ENCODE results near the gene RAPH1. TPM values are rescaled to one million over a fixed set of nuclear protein-coding genes. Genes with fewer than 3 reads are reported as not detected.

RAPH1 gene
- total and polyA plus RNA-seq, 2 donors, result 2.4 to 4.4 TPM

- H3K27ac ChIP-seq (ENCODE audit: low read depth in 1 of 2, low read length in 1 of 2), result peak overlapping the region; percentile 13 to 33
Measured at GRCh38 chr2:203484266-203485112, 50.6 kb downstream of the RAPH1 start.

DNA sequence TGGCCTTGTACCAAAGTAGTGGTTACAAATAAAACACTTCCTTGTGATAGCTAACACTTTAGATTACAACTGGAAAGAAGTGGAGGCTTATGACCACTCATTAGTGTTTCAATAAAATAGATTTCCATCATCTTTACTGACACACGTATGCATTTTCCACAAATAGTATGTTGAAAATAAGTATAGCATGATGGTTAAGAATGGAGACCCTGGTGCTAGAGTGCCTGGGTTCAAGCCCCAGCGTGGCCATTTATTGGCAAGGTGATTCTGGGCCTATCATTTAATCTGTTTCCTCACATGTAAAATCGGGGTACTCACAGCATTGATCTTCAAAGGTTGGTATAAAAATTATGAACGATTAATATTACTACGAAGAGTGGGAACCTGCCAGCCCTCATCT is 54.5 kb downstream of the RAPH1 start:
- H3K36me3 ChIP-seq (ENCODE audit: control insufficient read depth in 2 of 2, insufficient read depth in 2 of 2, low read length in 1 of 2), result no peaks in the 10 kb centered on the region
- H3K27me3 ChIP-seq (ENCODE audit: control insufficient read depth in 2 of 2, insufficient read depth in 1 of 2, low read length in 1 of 2), result no peaks in the 10 kb centered on the region
- no peaks in the 10 kb centered on the region for H3K9me3 ChIP-seq (ENCODE audit: control insufficient read depth in 2 of 2, insufficient read depth in 1 of 2, low read length in 1 of 2)
- 98% methylated on average over 5 of the region's 5 CpGs for WGBS
- H3K27ac ChIP-seq (ENCODE audit: low read depth in 1 of 2, low read length in 1 of 2), result no peak overlapping the region
- peaks cover 5 to 12% of the 10 kb centered on the region in 2 donors for H3K4me1 ChIP-seq (ENCODE audit: control insufficient read depth in 2 of 2, insufficient read depth in 2 of 2, low read length in 2 of 2)
- DNase-seq (ENCODE audit: low read depth in 6 of 9, low spot score in 9 of 9), result no peak
- H3K4me3 ChIP-seq (ENCODE audit: low read length in 2 of 2), result no peak overlapping the region

More at GRCh38 chr2:203484266-203485112, 50.6 kb downstream of the RAPH1 start:
- peaks cover 5 to 12% of the 10 kb centered on the region in 2 donors for H3K4me1 ChIP-seq (ENCODE audit: control insufficient read depth in 2 of 2, insufficient read depth in 2 of 2, low read length in 2 of 2)
- no peaks in the 10 kb centered on the region for H3K27me3 ChIP-seq (ENCODE audit: control insufficient read depth in 2 of 2, insufficient read depth in 1 of 2, low read length in 1 of 2)
- peak; percentile 33 to 79 (median 46) for DNase-seq (ENCODE audit: low read depth in 6 of 9, low spot score in 9 of 9)
- no peaks in the 10 kb centered on the region for H3K9me3 ChIP-seq (ENCODE audit: control insufficient read depth in 2 of 2, insufficient read depth in 1 of 2, low read length in 1 of 2)
- WGBS, result 64% methylated on average over 8 of the region's 8 CpGs
- H3K36me3 ChIP-seq (ENCODE audit: control insufficient read depth in 2 of 2, insufficient read depth in 2 of 2, low read length in 1 of 2), result no peaks in the 10 kb centered on the region
- H3K4me3 ChIP-seq (ENCODE audit: low read length in 2 of 2), result no peak overlapping the region

GRCh38 chr2:203476881-203477280 is 58.2 kb downstream of the RAPH1 start:
- 95% methylated on average over 2 of the region's 2 CpGs for whole genome bisulfite sequencing
- Histone ChIP-seq H3K27me3 (ENCODE audit: control insufficient read depth in 2 of 2, insufficient read depth in 1 of 2, low read length in 1 of 2) (no peaks in the 10 kb centered on the region), H3K27ac (ENCODE audit: low read depth in 1 of 2, low read length in 1 of 2) (no peak overlapping the region), H3K4me3 (ENCODE audit: low read length in 2 of 2) (no peak overlapping the region), H3K36me3 (ENCODE audit: control insufficient read depth in 2 of 2, insufficient read depth in 2 of 2, low read length in 1 of 2) (no peaks in the 10 kb centered on the region), H3K9me3 (ENCODE audit: control insufficient read depth in 2 of 2, insufficient read depth in 1 of 2, low read length in 1 of 2) (no peaks in the 10 kb centered on the region), H3K4me1 (ENCODE audit: control insufficient read depth in 2 of 2, insufficient read depth in 2 of 2, low read length in 2 of 2) (no peaks in the 10 kb centered on the region)
- no peak for DNase-seq (ENCODE audit: low read depth in 6 of 9, low spot score in 9 of 9)

- Histone ChIP-seq H3K27me3 (ENCODE audit: control insufficient read depth in 2 of 2, insufficient read depth in 1 of 2, low read length in 1 of 2) (no peaks in the 10 kb centered on the region), H3K4me3 (ENCODE audit: low read length in 2 of 2) (no peak overlapping the region), H3K36me3 (ENCODE audit: control insufficient read depth in 2 of 2, insufficient read depth in 2 of 2, low read length in 1 of 2) (no peaks in the 10 kb centered on the region), H3K27ac (ENCODE audit: low read depth in 1 of 2, low read length in 1 of 2) (no peak overlapping the region), H3K4me1 (ENCODE audit: control insufficient read depth in 2 of 2, insufficient read depth in 2 of 2, low read length in 2 of 2) (no peaks in the 10 kb centered on the region), H3K9me3 (ENCODE audit: control insufficient read depth in 2 of 2, insufficient read depth in 1 of 2, low read length in 1 of 2) (no peaks in the 10 kb centered on the region)
- DNase-seq (ENCODE audit: low read depth in 6 of 9, low spot score in 9 of 9), result no peak
- 98% methylated on average over 5 of the region's 5 CpGs for WGBS
Measured at GRCh38 chr2:203471323-203471722, 63.8 kb downstream of the RAPH1 start.

- Histone ChIP-seq H3K27ac (ENCODE audit: low read depth in 1 of 2, low read length in 1 of 2) (no peak overlapping the region), H3K4me3 (ENCODE audit: low read length in 2 of 2) (no peak overlapping the region), H3K36me3 (ENCODE audit: control insufficient read depth in 2 of 2, insufficient read depth in 2 of 2, low read length in 1 of 2) (no peaks in the 10 kb centered on the region), H3K9me3 (ENCODE audit: control insufficient read depth in 2 of 2, insufficient read depth in 1 of 2, low read length in 1 of 2) (no peaks in the 10 kb centered on the region), H3K27me3 (ENCODE audit: control insufficient read depth in 2 of 2, insufficient read depth in 1 of 2, low read length in 1 of 2) (no peaks in the 10 kb centered on the region), H3K4me1 (ENCODE audit: control insufficient read depth in 2 of 2, insufficient read depth in 2 of 2, low read length in 2 of 2) (no peaks in the 10 kb centered on the region)
- DNase-seq (ENCODE audit: low read depth in 6 of 9, low spot score in 9 of 9), result no peak
- 98% methylated on average over 4 of the region's 4 CpGs for WGBS
Measured at GRCh38 chr2:203470371-203470770, 64.7 kb downstream of the RAPH1 start.

GRCh38 chr2:203469546-203469945 is 65.6 kb downstream of the RAPH1 start:
- Histone ChIP-seq H3K36me3 (ENCODE audit: control insufficient read depth in 2 of 2, insufficient read depth in 2 of 2, low read length in 1 of 2) (no peaks in the 10 kb centered on the region), H3K27me3 (ENCODE audit: control insufficient read depth in 2 of 2, insufficient read depth in 1 of 2, low read length in 1 of 2) (no peaks in the 10 kb centered on the region), H3K4me1 (ENCODE audit: control insufficient read depth in 2 of 2, insufficient read depth in 2 of 2, low read length in 2 of 2) (no peaks in the 10 kb centered on the region), H3K9me3 (ENCODE audit: control insufficient read depth in 2 of 2, insufficient read depth in 1 of 2, low read length in 1 of 2) (no peaks in the 10 kb centered on the region), H3K27ac (ENCODE audit: low read depth in 1 of 2, low read length in 1 of 2) (no peak overlapping the region), H3K4me3 (ENCODE audit: low read length in 2 of 2) (no peak overlapping the region)
- 89% methylated on average over 1 of the region's 1 CpG for WGBS
- no peak for DNase-seq (ENCODE audit: low read depth in 6 of 9, low spot score in 9 of 9)

DNA sequence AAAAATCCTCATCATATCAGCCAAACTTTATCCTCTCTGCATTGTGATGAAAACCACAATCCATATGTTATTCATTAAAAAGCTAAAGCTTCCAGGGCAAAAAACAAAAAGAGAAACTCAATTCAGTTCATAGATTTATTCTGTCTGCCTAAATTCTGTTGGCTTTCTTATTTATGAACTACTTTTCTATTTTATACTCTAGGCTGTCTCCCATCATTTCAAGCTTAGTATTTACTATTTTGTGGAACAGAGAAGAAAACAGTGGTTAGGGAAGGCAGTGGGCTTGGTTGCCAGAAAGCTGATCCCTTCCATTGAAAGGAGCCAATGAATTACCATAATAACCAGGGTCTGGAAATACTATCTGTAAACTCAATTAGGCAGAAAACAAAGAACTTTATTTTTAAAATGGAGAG is 71.8 kb downstream of the RAPH1 start:
- no peak overlapping the region for H3K4me3 ChIP-seq (ENCODE audit: low read length in 2 of 2)
- H3K27me3 ChIP-seq (ENCODE audit: control insufficient read depth in 2 of 2, insufficient read depth in 1 of 2, low read length in 1 of 2), result no peaks in the 10 kb centered on the region
- no peak overlapping the region for H3K27ac ChIP-seq (ENCODE audit: low read depth in 1 of 2, low read length in 1 of 2)
- peaks cover 0 to 3% of the 10 kb centered on the region in 2 donors for H3K36me3 ChIP-seq (ENCODE audit: control insufficient read depth in 2 of 2, insufficient read depth in 2 of 2, low read length in 1 of 2)
- H3K4me1 ChIP-seq (ENCODE audit: control insufficient read depth in 2 of 2, insufficient read depth in 2 of 2, low read length in 2 of 2), result no peaks in the 10 kb centered on the region
- DNase-seq (ENCODE audit: low read depth in 6 of 9, low spot score in 9 of 9), result no peak
- no peaks in the 10 kb centered on the region for H3K9me3 ChIP-seq (ENCODE audit: control insufficient read depth in 2 of 2, insufficient read depth in 1 of 2, low read length in 1 of 2)

DNA sequence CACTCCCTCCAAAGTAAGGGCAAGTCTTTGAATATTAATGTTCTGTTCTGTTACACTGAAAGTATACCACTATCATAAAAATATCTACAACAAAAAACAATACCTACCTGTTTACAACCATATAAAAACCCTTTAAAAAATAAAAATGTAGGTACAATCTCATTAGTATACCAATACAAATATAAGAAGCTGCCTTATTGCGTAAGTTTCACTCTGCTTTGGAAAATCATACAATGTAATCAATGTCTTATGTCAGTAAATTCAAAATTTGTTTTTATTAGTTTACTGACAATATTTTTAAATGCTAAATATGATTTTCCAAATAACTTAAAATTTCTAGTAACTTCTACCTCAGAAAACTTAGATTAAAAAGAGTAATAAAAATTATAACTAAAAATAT is 72.8 kb downstream of the RAPH1 start:
- no peaks in the 10 kb centered on the region for H3K9me3 ChIP-seq (ENCODE audit: control insufficient read depth in 2 of 2, insufficient read depth in 1 of 2, low read length in 1 of 2)
- no peak overlapping the region for H3K27ac ChIP-seq (ENCODE audit: low read depth in 1 of 2, low read length in 1 of 2)

DNA sequence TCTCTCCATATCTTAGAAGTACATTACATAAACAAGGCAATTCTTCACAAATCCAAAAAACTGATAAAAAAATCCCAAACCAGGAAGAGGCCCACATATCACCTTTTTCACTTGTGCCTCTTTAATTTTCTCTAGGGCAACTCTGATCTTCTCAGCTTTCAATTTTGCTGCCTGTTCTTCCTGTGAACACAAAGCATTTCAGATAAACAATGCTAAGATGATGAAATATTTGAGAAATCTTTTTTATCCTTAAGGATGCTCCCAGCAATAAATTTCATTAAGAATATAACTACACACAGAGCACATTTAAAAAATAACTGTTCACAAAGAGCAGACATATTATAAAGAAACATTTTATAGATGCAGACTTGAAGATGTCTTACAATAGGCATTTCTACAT is 73.4 kb downstream of the RAPH1 start:
- no peak overlapping the region for H3K27ac ChIP-seq (ENCODE audit: low read depth in 1 of 2, low read length in 1 of 2)
- peaks cover 0 to 3% of the 10 kb centered on the region in 2 donors for H3K36me3 ChIP-seq (ENCODE audit: control insufficient read depth in 2 of 2, insufficient read depth in 2 of 2, low read length in 1 of 2)
- DNase-seq (ENCODE audit: low read depth in 6 of 9, low spot score in 9 of 9), result no peak
- H3K4me3 ChIP-seq (ENCODE audit: low read length in 2 of 2), result no peak overlapping the region
- H3K9me3 ChIP-seq (ENCODE audit: control insufficient read depth in 2 of 2, insufficient read depth in 1 of 2, low read length in 1 of 2), result no peaks in the 10 kb centered on the region
- H3K4me1 ChIP-seq (ENCODE audit: control insufficient read depth in 2 of 2, insufficient read depth in 2 of 2, low read length in 2 of 2), result no peaks in the 10 kb centered on the region
- H3K27me3 ChIP-seq (ENCODE audit: control insufficient read depth in 2 of 2, insufficient read depth in 1 of 2, low read length in 1 of 2), result no peaks in the 10 kb centered on the region

More for the DNA sequence above, 72.8 kb downstream of the RAPH1 start:
- H3K4me3 ChIP-seq (ENCODE audit: low read length in 2 of 2), result no peak overlapping the region
- H3K4me1 ChIP-seq (ENCODE audit: control insufficient read depth in 2 of 2, insufficient read depth in 2 of 2, low read length in 2 of 2), result no peaks in the 10 kb centered on the region
- no peak for DNase-seq (ENCODE audit: low read depth in 6 of 9, low spot score in 9 of 9)
- H3K36me3 ChIP-seq (ENCODE audit: control insufficient read depth in 2 of 2, insufficient read depth in 2 of 2, low read length in 1 of 2), result peaks cover 0 to 3% of the 10 kb centered on the region in 2 donors
- whole genome bisulfite sequencing, result 97% methylated on average over 1 of the region's 1 CpG
- H3K27me3 ChIP-seq (ENCODE audit: control insufficient read depth in 2 of 2, insufficient read depth in 1 of 2, low read length in 1 of 2), result no peaks in the 10 kb centered on the region
